A549 (cell line): ENCODE measurements around the gene AKR1A1. TPM values are rescaled to one million over a fixed set of nuclear protein-coding genes. Genes with fewer than 3 reads are reported as not detected.
"Not testable (repeated sequence)": the region's sequence is repeated elsewhere in the genome, so short reads cannot be mapped to it uniquely, and the experiment has no call there.

ENCODE experiments used
- ATAC-seq, 2 experiments: fragments of 200-7000 bp in 1 of 2; fragments of >200 bp in 1 of 2; cut with Nextera tagmentation in 1 of 2; cut with Tn5 transposase in 1 of 2; 3 replicates each; pipeline versions ENCODE4 v1.8.0 to v1.9.1; 2018 to 2020; ENCODE audit warnings: mild to moderate bottlenecking in 1 of 2, moderate library complexity in 1 of 2
- CTCF ChIA-PET: fragments of 300-600 bp; sonication (Branson Sonifier 250); formaldehyde crosslinking; extraction: SDS; loops from one replicate; lab custom pipeline; 2021; ENCODE audit warnings: antibody characterized with exemption, inconsistent platforms; lab: Yijun Ruan, JAX
- POLR2A ChIA-PET: fragments of 350-600 bp; formaldehyde crosslinking; extraction: SDS; loops from one replicate; lab custom pipeline; 2021; ENCODE audit warnings: antibody characterized with exemption, inconsistent platforms; lab: Yijun Ruan, JAX
- DNase-seq, 2 experiments: peaks; one replicate each; pipeline versions ENCODE4 v3.0.0 to v3.0.0-alpha.2; 2011 to 2016; ENCODE audit warnings: low read depth in 1 of 2, low spot score in 1 of 2
- FAIRE-seq: peaks from 2 replicates; lab custom pipeline; 2011; peaks lifted over from hg19 to GRCh38; lab: Jason Lieb, UNC
- H3K27ac ChIP-seq, 2 experiments: fragments of >200 bp; sonication (Bioruptor Twin); formaldehyde crosslinking; 3 replicates each; pipeline ENCODE4 v1.5.1; 2016 to 2017
- H3K4me1 ChIP-seq: fragments of >200 bp; sonication (Bioruptor Twin); formaldehyde crosslinking; 3 replicates; pipeline ENCODE4 v1.6.1; 2016
- H3K4me2 ChIP-seq: fragments of >200 bp; sonication (Bioruptor Twin); formaldehyde crosslinking; 3 replicates; pipeline ENCODE4 v1.6.1; 2016
- H3K4me3 ChIP-seq: fragments of >200 bp; sonication (Bioruptor Twin); formaldehyde crosslinking; 3 replicates; pipeline ENCODE4 v1.5.1; 2016
- H3K9me3 ChIP-seq: fragments of >200 bp; sonication (Bioruptor Twin); formaldehyde crosslinking; 3 replicates; pipeline ENCODE4 v1.6.1; 2016
- BHLHE40 ChIP-seq: IDR thresholded peaks from 2 replicates; pipeline ENCODE4 v1.6.1; 2012; ENCODE audit warnings: low read depth, low read length, inconsistent platforms
- CBX2 ChIP-seq: fragments of 200-600 bp; sonication (generic); IDR thresholded peaks from 2 replicates; pipeline ENCODE4 v1.6.1; 2016; ENCODE audit warnings: low read depth, mild to moderate bottlenecking, borderline replicate concordance
- CBX8 ChIP-seq: fragments of 200-600 bp; sonication (generic); IDR thresholded peaks from 2 replicates; pipeline ENCODE4 v1.6.1; 2016
- CEBPB ChIP-seq, 2 experiments: fragments of >200 bp in 1 of 2; sonication (Bioruptor Twin) in 1 of 2; formaldehyde crosslinking in 1 of 2; IDR thresholded peaks; 2 replicates each; pipeline ENCODE4 v1.6.1; 2012 to 2016
- CHD4 ChIP-seq: fragments of 200-600 bp; sonication (generic); IDR thresholded peaks from 2 replicates; pipeline ENCODE4 v1.6.1; 2016; ENCODE audit warnings: antibody characterized with exemption, mild to moderate bottlenecking, borderline replicate concordance
- EHF ChIP-seq: fragments of 250-450 bp; sonication (Bioruptor Pico); IDR thresholded peaks from 2 replicates; pipeline ENCODE4 v1.5.0; 2020; ENCODE audit warnings: mild to moderate bottlenecking
- EP300 ChIP-seq, 2 experiments: fragments of >200 bp; sonication (Bioruptor Twin); formaldehyde crosslinking; IDR thresholded peaks; 2 replicates in 1 of 2; 3 replicates in 1 of 2; pipeline ENCODE4 v1.6.1; 2016 to 2017
- ESRRA ChIP-seq: fragments of 150-350 bp; IDR thresholded peaks from 2 replicates; pipeline ENCODE4 v1.6.1; 2014; ENCODE audit warnings: mild to moderate bottlenecking, low read length, borderline replicate concordance
- FOSL2 ChIP-seq, 2 experiments: fragments of 450-650 bp in 1 of 2; fragments of >200 bp in 1 of 2; sonication (Bioruptor Twin) in 1 of 2; formaldehyde crosslinking; IDR thresholded peaks; 2 replicates each; pipeline versions ENCODE4 v1.5.0 to v1.6.1; 2016 to 2020; ENCODE audit warnings: mild to moderate bottlenecking in 1 of 2, moderate library complexity in 1 of 2
- FOXS1 ChIP-seq: fragments of 250-450 bp; sonication (Bioruptor Pico); IDR thresholded peaks from 2 replicates; pipeline ENCODE4 v1.5.0; 2020; ENCODE audit warnings: mild to moderate bottlenecking, moderate library complexity
- HDAC2 ChIP-seq: fragments of 200-600 bp; sonication (generic); IDR thresholded peaks from 2 replicates; pipeline ENCODE4 v1.6.1; 2016
- HEYL ChIP-seq: fragments of 250-450 bp; sonication (Bioruptor Pico); IDR thresholded peaks from 2 replicates; pipeline ENCODE4 v1.8.0; 2021; ENCODE audit warnings: mild to moderate bottlenecking, moderate library complexity
- JUNB ChIP-seq: fragments of >200 bp; sonication (Bioruptor Twin); formaldehyde crosslinking; IDR thresholded peaks from 2 replicates; pipeline ENCODE4 v1.6.1; 2016
- KDM5A ChIP-seq: fragments of 200-600 bp; sonication (generic); IDR thresholded peaks from 2 replicates; pipeline ENCODE4 v1.6.1; 2016; ENCODE audit warnings: antibody characterized with exemption, mild to moderate bottlenecking
- MAFK ChIP-seq: fragments of 450-650 bp; IDR thresholded peaks from 2 replicates; pipeline ENCODE4 v1.6.1; 2014; ENCODE audit not compliant: partially characterized antibody
- MAZ ChIP-seq: fragments of 150-350 bp; IDR thresholded peaks from 2 replicates; pipeline ENCODE4 v1.6.1; 2014; ENCODE audit warnings: antibody characterized with exemption, low read depth, low read length, borderline replicate concordance
- POLR2A ChIP-seq: IDR thresholded peaks from 2 replicates; pipeline ENCODE4 v1.6.1; 2012; ENCODE audit warnings: mild to moderate bottlenecking, low read length
- RCOR1 ChIP-seq: fragments of 150-350 bp; IDR thresholded peaks from 2 replicates; pipeline ENCODE4 v1.6.1; 2014; ENCODE audit warnings: antibody characterized with exemption, low read length, low read depth
- RNF2 ChIP-seq: fragments of 200-600 bp; sonication (generic); IDR thresholded peaks from 2 replicates; pipeline ENCODE4 v1.6.1; 2016; ENCODE audit warnings: low read depth, mild to moderate bottlenecking, antibody characterized with exemption, moderate library complexity, borderline replicate concordance
- TFCP2L1 ChIP-seq: fragments of 250-450 bp; sonication (Bioruptor Pico); IDR thresholded peaks from 2 replicates; pipeline ENCODE4 v1.5.0; 2021; ENCODE audit warnings: mild to moderate bottlenecking
- ZFP36 ChIP-seq: fragments of 450-650 bp; IDR thresholded peaks from 2 replicates; pipeline ENCODE4 v1.6.1; 2014; ENCODE audit warnings: borderline replicate concordance; ENCODE audit not compliant: partially characterized antibody
- ZNF302 ChIP-seq: fragments of 250-450 bp; sonication (Bioruptor Pico); IDR thresholded peaks from 2 replicates; pipeline ENCODE4 v1.9.0; 2021; ENCODE audit warnings: inconsistent platforms, mild to moderate bottlenecking, moderate library complexity
- WGBS: methylation state at CpG from one replicate; pipeline ENCODE4 v1.1.6; 2017; ENCODE audit errors: missing lambda C conversion rate; 5-methylcytosine and 5-hydroxymethylcytosine counted together
- polyA plus RNA-seq, 4 experiments: library from polyadenylated mRNA; depleted of rRNA in 3 of 4; stranded (reverse); fragments of >200 nt; fragmentation: RNase III in 1 of 4; extraction: RNeasy Plus Mini Kit Qiagen cat#74134 plus additional on column Dnase treatment in 1 of 4; gene quantifications; 2 replicates in 3 of 4; 3 replicates in 1 of 4; pipeline ENCODE4 v1.2.3, GENCODE V29; 2011 to 2017
- TF ChIP-seq, protein P1 (sequence below): fragments of 450-650 bp; IDR thresholded peaks from 2 replicates; pipeline ENCODE4 v1.6.1; 2014; ENCODE audit warnings: antibody characterized with exemption
- TF ChIP-seq, protein P2 (sequence below): fragments of >200 bp; sonication (Bioruptor Twin); formaldehyde crosslinking; IDR thresholded peaks from 3 replicates; pipeline ENCODE4 v1.5.1; 2016
- TF ChIP-seq, protein P3 (sequence below): fragments of 250-450 bp; sonication (Bioruptor Pico); IDR thresholded peaks from 2 replicates; pipeline ENCODE4 v1.5.0; 2020; ENCODE audit warnings: low read depth, mild to moderate bottlenecking, moderate library complexity
- TF ChIP-seq, protein P4 (sequence below): IDR thresholded peaks from 2 replicates; pipeline ENCODE4 v1.6.1; 2012
- TF ChIP-seq, protein P5 (sequence below): IDR thresholded peaks from 2 replicates; pipeline ENCODE4 v1.6.1; 2012

Gene AKR1A1
- polyA plus RNA-seq, 2 of the 4 experiments (the other 2 are of a cell fraction): 89.0 to 110 TPM

DNA sequence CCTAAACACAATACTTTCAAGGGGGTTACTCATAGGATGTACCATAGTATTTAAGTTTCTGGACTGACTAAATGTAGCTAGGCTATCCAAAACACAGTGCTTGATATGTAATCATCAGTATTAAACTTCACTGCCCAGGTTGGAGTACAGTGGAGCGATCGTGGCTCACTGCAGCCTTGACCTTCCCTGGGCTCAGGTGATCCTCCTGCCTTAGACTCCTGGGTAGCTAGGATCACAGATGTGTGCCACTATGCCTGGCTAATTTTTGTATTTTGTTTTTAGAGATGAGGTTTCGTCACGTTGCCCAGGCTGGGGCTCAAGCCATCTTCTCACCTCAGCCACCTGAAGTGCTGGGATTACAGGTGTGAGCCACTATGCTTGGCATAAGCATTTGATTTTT lies 43.8 kb downstream of the AKR1A1 start:
- WGBS: 98% methylated on average over 4 of the region's 4 CpGs
- Histone ChIP-seq H3K27ac (no peak overlapping the region), H3K9me3 (no peaks in the 10 kb centered on the region), H3K4me2 (no peak overlapping the region), H3K4me3 (no peak overlapping the region), H3K4me1 (0 out of 3 replicates have a peak, but pooled peaks cover 3% of the 10 kb centered on the region)
- DNase-seq (no peak), ATAC-seq (no peak; a peak in 1 of 6 replicates), FAIRE-seq (no peak)
- CTCF ChIA-PET: no interaction called here
- POLR2A ChIA-PET: interaction anchor here (1.0 kb wide), 1 partner anchor 10 kb away, joined by 3 read pairs; no protein-coding TSS in a partner anchor
- TF ChIP-seq CBX8: no peak
- no peak for TF ChIP-seq CBX2
- no peak for TF ChIP-seq RNF2
- TF ChIP-seq RCOR1: no peak
- no peak for TF ChIP-seq FOSL2 (IDR thresholded peaks at IDR 0.05)
- no peak for TF ChIP-seq FOSL2 (CRISPR knock-in tag; IDR thresholded peaks at IDR 0.05)
- TF ChIP-seq, protein P1, sequence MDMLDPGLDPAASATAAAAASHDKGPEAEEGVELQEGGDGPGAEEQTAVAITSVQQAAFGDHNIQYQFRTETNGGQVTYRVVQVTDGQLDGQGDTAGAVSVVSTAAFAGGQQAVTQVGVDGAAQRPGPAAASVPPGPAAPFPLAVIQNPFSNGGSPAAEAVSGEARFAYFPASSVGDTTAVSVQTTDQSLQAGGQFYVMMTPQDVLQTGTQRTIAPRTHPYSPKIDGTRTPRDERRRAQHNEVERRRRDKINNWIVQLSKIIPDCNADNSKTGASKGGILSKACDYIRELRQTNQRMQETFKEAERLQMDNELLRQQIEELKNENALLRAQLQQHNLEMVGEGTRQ: no peak
- no peak for TF ChIP-seq ZFP36
- no peak for TF ChIP-seq JUNB
- TF ChIP-seq KDM5A: no peak

DNA sequence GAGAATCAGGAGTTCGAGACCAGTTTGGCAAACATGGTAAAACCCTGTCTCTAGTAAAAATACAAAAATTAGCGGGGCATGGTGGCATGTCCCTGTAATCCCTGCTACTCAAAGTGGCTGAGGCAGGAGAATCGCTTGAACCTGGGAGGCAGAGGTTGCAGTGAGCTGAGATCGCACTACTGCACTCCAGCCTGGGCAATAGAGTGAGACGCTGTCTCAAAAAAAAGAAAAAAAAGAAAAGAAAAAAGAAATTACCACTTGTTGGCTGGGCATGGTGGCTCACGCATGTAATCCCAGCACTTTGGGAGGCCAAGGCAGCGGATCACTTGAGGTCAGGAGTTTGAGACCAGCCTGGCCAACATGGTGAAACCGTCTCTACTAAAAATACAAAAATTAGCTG lies 46.1 kb downstream of the AKR1A1 start:
- H3K9me3 ChIP-seq, H3K4me1 ChIP-seq, CTCF ChIA-PET, ATAC-seq, H3K4me2 ChIP-seq, DNase-seq, H3K27ac ChIP-seq, H3K4me3 ChIP-seq, FAIRE-seq: not testable (repeated sequence)
- POLR2A ChIA-PET: interaction anchor here (0.7 kb wide), 1 partner anchor 54 kb away, joined by 3 read pairs; no protein-coding TSS in a partner anchor
- 92% methylated on average over 8 of the region's 8 CpGs for WGBS

DNA sequence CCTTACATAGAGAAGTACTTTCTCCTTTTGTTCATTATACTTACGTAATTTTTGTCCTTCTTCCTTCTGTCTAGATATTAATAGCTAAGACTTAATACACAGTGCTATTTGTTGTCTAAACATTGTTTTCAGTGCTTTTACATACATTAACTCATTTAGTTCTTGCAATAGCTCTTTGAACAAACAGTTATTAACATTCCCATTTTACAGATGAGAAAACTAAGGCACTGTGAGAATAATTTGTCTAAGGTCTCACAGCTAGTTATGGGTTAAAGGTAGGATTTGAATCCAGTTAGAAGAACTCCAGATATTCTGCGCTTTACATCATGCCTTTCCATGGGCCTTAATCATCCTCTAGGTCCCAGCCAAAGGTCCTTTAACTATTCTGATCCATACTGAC lies 53.6 kb downstream of the AKR1A1 start:
- ATAC-seq (no peak), DNase-seq (no peak), FAIRE-seq (no peak)
- Histone ChIP-seq H3K4me2 (no peak overlapping the region), H3K9me3 (no peaks in the 10 kb centered on the region), H3K4me3 (no peak overlapping the region), H3K27ac (no peak overlapping the region), H3K4me1 (peaks cover 14% of the 10 kb centered on the region; the same call in 2 of the 3 replicates)
- ChIA-PET CTCF (no interaction called here), POLR2A (no interaction called here)
- 98% methylated on average over 2 of the region's 2 CpGs for WGBS
- TF ChIP-seq, protein P2, sequence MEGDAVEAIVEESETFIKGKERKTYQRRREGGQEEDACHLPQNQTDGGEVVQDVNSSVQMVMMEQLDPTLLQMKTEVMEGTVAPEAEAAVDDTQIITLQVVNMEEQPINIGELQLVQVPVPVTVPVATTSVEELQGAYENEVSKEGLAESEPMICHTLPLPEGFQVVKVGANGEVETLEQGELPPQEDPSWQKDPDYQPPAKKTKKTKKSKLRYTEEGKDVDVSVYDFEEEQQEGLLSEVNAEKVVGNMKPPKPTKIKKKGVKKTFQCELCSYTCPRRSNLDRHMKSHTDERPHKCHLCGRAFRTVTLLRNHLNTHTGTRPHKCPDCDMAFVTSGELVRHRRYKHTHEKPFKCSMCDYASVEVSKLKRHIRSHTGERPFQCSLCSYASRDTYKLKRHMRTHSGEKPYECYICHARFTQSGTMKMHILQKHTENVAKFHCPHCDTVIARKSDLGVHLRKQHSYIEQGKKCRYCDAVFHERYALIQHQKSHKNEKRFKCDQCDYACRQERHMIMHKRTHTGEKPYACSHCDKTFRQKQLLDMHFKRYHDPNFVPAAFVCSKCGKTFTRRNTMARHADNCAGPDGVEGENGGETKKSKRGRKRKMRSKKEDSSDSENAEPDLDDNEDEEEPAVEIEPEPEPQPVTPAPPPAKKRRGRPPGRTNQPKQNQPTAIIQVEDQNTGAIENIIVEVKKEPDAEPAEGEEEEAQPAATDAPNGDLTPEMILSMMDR: no peak

DNA sequence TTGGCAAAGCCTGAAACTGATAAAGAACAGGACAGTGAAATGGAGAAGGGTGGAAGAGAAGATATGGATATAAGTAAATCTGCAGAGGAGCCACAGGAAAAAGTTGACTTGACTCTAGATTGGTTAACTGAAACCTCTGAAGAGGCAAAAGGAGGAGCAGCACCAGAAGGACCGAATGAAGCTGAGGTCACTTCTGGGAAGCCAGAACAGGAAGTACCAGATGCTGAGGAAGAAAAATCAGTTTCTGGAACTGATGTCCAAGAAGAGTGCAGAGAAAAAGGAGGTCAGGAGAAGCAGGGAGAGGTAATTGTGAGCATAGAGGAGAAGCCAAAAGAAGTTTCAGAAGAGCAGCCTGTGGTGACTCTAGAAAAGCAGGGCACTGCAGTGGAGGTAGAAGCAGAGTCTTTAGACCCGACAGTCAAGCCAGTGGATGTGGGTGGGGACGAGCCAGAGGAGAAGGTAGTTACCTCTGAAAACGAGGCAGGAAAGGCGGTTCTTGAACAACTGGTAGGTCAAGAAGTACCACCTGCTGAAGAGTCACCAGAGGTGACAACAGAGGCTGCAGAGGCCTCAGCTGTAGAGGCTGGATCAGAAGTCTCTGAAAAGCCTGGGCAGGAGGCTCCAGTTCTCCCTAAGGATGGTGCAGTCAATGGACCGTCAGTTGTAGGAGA lies 56.9 kb downstream of the AKR1A1 start:
- DNase-seq (no peak), ATAC-seq (no peak), FAIRE-seq (no peak)
- 74% methylated on average over 6 of the region's 6 CpGs for WGBS
- CTCF ChIA-PET: no interaction called here
- no peak overlapping the region for H3K4me3 ChIP-seq
- TF ChIP-seq, protein P3, sequence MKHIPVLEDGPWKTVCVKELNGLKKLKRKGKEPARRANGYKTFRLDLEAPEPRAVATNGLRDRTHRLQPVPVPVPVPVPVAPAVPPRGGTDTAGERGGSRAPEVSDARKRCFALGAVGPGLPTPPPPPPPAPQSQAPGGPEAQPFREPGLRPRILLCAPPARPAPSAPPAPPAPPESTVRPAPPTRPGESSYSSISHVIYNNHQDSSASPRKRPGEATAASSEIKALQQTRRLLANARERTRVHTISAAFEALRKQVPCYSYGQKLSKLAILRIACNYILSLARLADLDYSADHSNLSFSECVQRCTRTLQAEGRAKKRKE: no peak
- TF ChIP-seq EHF: no peak
- no peak for TF ChIP-seq ESRRA
- no peak for TF ChIP-seq ZNF302 (CRISPR knock-in tag)
- TF ChIP-seq POLR2A: no peak
- TF ChIP-seq CBX2: no peak
- TF ChIP-seq, protein P4, sequence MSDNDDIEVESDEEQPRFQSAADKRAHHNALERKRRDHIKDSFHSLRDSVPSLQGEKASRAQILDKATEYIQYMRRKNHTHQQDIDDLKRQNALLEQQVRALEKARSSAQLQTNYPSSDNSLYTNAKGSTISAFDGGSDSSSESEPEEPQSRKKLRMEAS: no peak
- no peak for TF ChIP-seq MAZ
- TF ChIP-seq HDAC2: no peak
- no peak for TF ChIP-seq FOXS1 (CRISPR knock-in tag)
- no peak for TF ChIP-seq CEBPB (IDR thresholded peaks at IDR 0.05)
- TF ChIP-seq BHLHE40: no peak
- no peak for TF ChIP-seq EP300 (IDR thresholded peaks at IDR 0.05)
- TF ChIP-seq, protein P5, sequence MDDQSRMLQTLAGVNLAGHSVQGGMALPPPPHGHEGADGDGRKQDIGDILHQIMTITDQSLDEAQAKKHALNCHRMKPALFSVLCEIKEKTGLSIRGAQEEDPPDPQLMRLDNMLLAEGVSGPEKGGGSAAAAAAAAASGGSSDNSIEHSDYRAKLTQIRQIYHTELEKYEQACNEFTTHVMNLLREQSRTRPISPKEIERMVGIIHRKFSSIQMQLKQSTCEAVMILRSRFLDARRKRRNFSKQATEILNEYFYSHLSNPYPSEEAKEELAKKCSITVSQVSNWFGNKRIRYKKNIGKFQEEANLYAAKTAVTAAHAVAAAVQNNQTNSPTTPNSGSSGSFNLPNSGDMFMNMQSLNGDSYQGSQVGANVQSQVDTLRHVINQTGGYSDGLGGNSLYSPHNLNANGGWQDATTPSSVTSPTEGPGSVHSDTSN: no peak
- no peak for TF ChIP-seq CHD4
- no peak for TF ChIP-seq MAFK
- TF ChIP-seq ZFP36: no peak
- no peak for TF ChIP-seq HEYL (CRISPR knock-in tag)
- TF ChIP-seq TFCP2L1 (CRISPR knock-in tag): no peak
- no peaks in the 10 kb centered on the region for H3K9me3 ChIP-seq
- H3K4me1 ChIP-seq: no peaks in the 10 kb centered on the region
- POLR2A ChIA-PET: no interaction called here
- no peak overlapping the region for H3K4me2 ChIP-seq
- no peak overlapping the region for H3K27ac ChIP-seq
